ENCODE measurements around the gene MYEOV. TPM values are rescaled to one million over a fixed set of nuclear protein-coding genes. Genes with fewer than 3 reads are reported as not detected.

The MYEOV gene
- total RNA-seq, 1 donor from 2014 or later, result 31.4 TPM

- DNase-seq (ENCODE audit: low spot score), result no peak
Observed at GRCh38 chr11:69301081-69301454, 7.1 kb downstream of the MYEOV start.

GRCh38 chr11:69301455-69302401 lies 7.8 kb downstream of the MYEOV start:
- no peak for DNase-seq (ENCODE audit: low spot score)

GRCh38 chr11:69302447-69303020 lies 8.6 kb downstream of the MYEOV start:
- DNase-seq (ENCODE audit: low spot score), result no peak

- no peak for DNase-seq (ENCODE audit: low spot score)
Observed at GRCh38 chr11:69303427-69303826, 9.5 kb downstream of the MYEOV start.

- DNase-seq (ENCODE audit: low spot score), result no peak
Observed at GRCh38 chr11:69304258-69304657, 10.3 kb downstream of the MYEOV start.

GRCh38 chr11:69304686-69305085 lies 10.7 kb downstream of the MYEOV start:
- DNase-seq (ENCODE audit: low spot score), result no peak

- no peak for DNase-seq (ENCODE audit: low spot score)
Observed at GRCh38 chr11:69305885-69306540, 12.1 kb downstream of the MYEOV start.

GRCh38 chr11:69306821-69307220 lies 12.9 kb downstream of the MYEOV start:
- DNase-seq (ENCODE audit: low spot score), result peak; percentile 65

- peak; percentile 60 for DNase-seq (ENCODE audit: low spot score)
Observed at GRCh38 chr11:69307421-69307820, 13.5 kb downstream of the MYEOV start.

- peak; percentile 53 for DNase-seq (ENCODE audit: low spot score)
Observed at GRCh38 chr11:69307871-69308431, 14.0 kb downstream of the MYEOV start.

GRCh38 chr11:69308491-69308911 lies 14.5 kb downstream of the MYEOV start:
- peak; percentile 87 for DNase-seq (ENCODE audit: low spot score)

- DNase-seq (ENCODE audit: low spot score), result peak; percentile 76
Observed at GRCh38 chr11:69308936-69309615, 15.1 kb downstream of the MYEOV start.

GRCh38 chr11:69309631-69310280 lies 15.8 kb downstream of the MYEOV start:
- peak; percentile 43 for DNase-seq (ENCODE audit: low spot score)

- peak; percentile 80 for DNase-seq (ENCODE audit: low spot score)
Observed at GRCh38 chr11:69310351-69310750, 16.4 kb downstream of the MYEOV start.

GRCh38 chr11:69310934-69311766 lies 17.2 kb downstream of the MYEOV start:
- DNase-seq (ENCODE audit: low spot score), result peak; percentile 59

- DNase-seq (ENCODE audit: low spot score), result peak; percentile 85
Observed at GRCh38 chr11:69311767-69312385, 17.9 kb downstream of the MYEOV start.

- peak; percentile 87 for DNase-seq (ENCODE audit: low spot score)
Observed at GRCh38 chr11:69312453-69313404, 18.8 kb downstream of the MYEOV start.

- no peak for DNase-seq (ENCODE audit: low spot score)
Observed at GRCh38 chr11:69313992-69314391, 20.0 kb downstream of the MYEOV start.
